Retinal pigment epithelial cell (primary cell): ENCODE data around the gene TAF1A.

Source experiments
- DNase-seq: peaks from one replicate; pipeline ENCODE4 v3.0.0-alpha.2; 2010; ENCODE audit warnings: low read depth
- H3K4me3 ChIP-seq: 2 replicates; pipeline ENCODE4 v1.5.1; 2011; ENCODE audit warnings: mild to moderate bottlenecking, low read length, control low read depth, moderate library complexity
- CTCF ChIP-seq: conservative IDR thresholded peaks from 2 replicates; pipeline ENCODE4 v1.5.1; 2011; ENCODE audit warnings: low read depth, low read length, control low read depth, inconsistent platforms

The TAF1A gene

DNA sequence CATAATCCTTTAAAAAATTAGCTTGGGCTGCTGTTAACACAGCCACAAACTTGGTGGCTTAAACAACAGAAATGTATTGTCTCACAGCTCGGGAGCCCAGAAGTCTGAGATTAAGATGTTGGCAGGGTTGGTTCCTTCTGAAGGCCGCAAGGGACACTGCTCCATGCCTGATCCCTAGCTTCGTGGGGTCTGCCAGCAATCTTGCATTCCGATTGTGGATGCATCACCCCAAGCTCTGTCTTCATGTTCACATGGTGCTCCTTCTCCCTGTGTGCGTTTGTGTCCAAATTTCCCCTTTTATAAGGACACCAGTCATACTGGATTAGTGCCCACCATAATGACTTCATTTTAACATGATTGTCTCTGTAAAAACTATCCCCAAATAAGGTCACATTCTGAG lies 36.9 kb downstream of the TAF1A start:
- no peak for DNase-seq

GRCh38 chr1:222547944-222548671 lies 41.6 kb downstream of the TAF1A start, which contains the start of gene HHIPL2:
Gene HHIPL2 (minus strand): TSS chr1:222548104. CDS start chr1:222548044, 60 bp downstream.
- DNase-seq: no peak
- H3K4me3 ChIP-seq: no peak within 1 kb of the TSS

More for the DNA sequence above, 36.9 kb downstream of the TAF1A start:
- no peak for TF ChIP-seq CTCF
- no peak overlapping the region for H3K4me3 ChIP-seq

DNA sequence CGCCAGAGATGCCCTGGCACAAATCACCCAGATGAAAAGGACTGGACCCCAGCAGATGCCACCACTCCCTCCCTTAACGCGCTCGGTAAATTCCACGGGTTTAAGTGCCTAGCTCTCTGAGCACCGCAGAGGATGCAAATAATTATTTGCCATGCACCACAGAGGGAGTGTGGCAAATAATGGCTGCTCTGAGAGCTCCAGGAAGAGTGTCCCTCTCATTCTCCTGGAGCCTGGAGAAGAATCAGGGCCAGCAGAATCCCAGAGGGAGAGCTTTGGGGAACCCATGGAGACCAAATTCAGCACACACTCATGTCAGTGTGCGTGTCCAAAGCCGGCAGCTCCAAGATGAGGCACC lies 42.5 kb downstream of the TAF1A start:
- DNase-seq: no peak
- H3K4me3 ChIP-seq: no peak overlapping the region
- TF ChIP-seq CTCF: no peak

More at GRCh38 chr1:222547944-222548671, 41.6 kb downstream of the TAF1A start, which contains the start of gene HHIPL2:
- no peak for TF ChIP-seq CTCF

DNA sequence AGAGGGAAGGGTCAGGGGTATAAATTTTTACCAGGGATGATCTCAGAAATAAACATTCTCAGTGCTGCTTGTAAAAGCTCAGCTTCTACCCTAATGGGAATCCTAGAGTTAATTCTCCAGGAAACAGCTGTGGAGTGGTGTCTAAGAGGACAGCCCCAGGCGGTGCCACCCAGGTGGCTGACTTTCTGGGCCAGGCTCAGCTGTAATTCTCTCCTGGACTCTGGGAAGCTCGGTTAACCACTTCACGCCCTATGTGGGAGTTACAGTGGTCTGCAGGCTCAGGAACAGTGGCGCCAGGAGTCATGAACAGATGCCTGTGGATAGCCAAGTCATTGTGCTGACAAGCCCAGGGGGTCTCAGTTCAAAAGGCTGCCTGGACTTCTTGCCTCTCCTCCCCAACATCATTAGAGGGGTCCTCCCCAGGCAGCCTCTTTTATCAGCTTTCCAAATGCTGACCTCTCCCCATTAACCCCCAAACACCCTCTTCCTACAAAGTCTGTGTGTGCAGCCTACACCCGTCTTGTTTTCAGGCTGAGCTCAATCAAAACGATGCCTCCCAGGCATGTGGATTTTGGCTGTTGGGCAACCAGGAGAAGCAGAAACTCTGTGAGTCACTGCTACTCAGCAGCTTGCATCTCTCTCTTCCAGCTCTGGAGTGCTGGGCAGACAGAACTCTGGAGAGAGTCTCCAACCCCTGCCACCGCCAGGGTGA lies 43.0 kb downstream of the TAF1A start:
- no peak overlapping the region for H3K4me3 ChIP-seq
- TF ChIP-seq CTCF: no peak
- peak; percentile 39 for DNase-seq

DNA sequence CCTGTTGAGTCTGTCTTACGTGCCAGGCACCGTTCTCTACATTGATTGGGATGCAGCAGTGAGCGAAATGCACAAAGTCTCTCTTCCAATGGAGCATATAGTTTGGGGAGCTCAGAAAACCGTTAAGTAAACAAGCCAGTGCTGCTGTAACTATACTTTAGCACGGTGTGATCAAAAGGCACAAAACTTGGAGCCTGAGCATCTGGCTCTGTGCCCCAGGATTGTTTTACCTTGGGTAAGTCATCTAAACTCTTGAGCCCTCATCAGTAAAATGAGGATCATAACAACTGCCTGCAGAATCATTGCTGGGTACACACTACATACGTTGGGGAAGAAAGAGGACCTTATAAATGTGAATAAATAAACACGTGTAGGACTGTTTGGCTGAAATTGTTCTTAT lies 43.6 kb downstream of the TAF1A start:
- DNase-seq: no peak
- TF ChIP-seq CTCF: no peak
- no peak overlapping the region for H3K4me3 ChIP-seq

- no peak overlapping the region for H3K4me3 ChIP-seq
- DNase-seq: no peak
- no peak for TF ChIP-seq CTCF
Observed at GRCh38 chr1:222543817-222544216, 45.9 kb downstream of the TAF1A start.

DNA sequence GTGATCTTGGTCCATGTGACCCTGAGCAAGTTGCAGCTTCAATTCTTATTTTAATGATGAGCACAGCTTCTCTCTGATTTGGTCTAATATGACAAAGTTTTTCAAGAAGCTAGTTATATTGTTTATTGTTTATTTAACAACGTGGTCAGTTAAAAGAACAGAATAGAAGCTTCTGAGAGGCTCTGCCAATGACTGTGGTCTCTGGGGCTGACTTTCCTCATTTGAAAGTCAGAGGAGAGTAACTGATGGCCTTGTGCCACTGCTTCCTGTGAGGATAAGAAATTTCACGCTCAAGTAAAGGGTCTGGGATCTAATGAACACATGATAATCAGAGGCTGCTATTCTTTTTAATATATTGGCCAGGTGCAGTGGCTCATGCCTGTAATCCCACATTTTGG lies 49.1 kb downstream of the TAF1A start:
- TF ChIP-seq CTCF: no peak
- no peak for DNase-seq
- no peak overlapping the region for H3K4me3 ChIP-seq
